ENCODE results near the gene C4orf36. TPM values are rescaled to one million over a fixed set of nuclear protein-coding genes. Genes with fewer than 3 reads are reported as not detected.

C4orf36 gene
- total and polyA plus RNA-seq, 2 of the 4 experiments (the other 2 are of a cell fraction): 0.18 to 0.41 TPM

- DNase-seq (peak; percentile 64), ATAC-seq (ENCODE audit: low read depth) (no peak)
- intact Hi-C loops (cut with micrococcal nuclease): no loop called here
- H2BK20ac ChIP-seq (ENCODE audit: low read depth, low read length): no peak overlapping the region
- dilution Hi-C loops (cut with HindIII; ENCODE audit: low sequenced_read_pairs, unreplicated experiment): no loop called here
- H3K9me3 ChIP-seq (ENCODE audit: control insufficient read depth, insufficient read depth, low read length): no peaks in the 10 kb centered on the region
- H3K36me3 ChIP-seq (ENCODE audit: control insufficient read depth, insufficient read depth, low read length): no peaks in the 10 kb centered on the region
- H2BK15ac ChIP-seq (ENCODE audit: low read depth, low read length): no peak overlapping the region
- H2AFZ ChIP-seq (replicated peaks; ENCODE audit: low read length, poor library complexity): no peak overlapping the region
- no peak overlapping the region for H3K27ac ChIP-seq (ENCODE audit: insufficient read depth, low read length)
- H3K9ac ChIP-seq (ENCODE audit: low read depth, low read length): no peak overlapping the region
- H3K4me1 ChIP-seq (ENCODE audit: control insufficient read depth, insufficient read depth, low read length): peaks cover 5% of the 10 kb centered on the region
- no peak overlapping the region for H3K23ac ChIP-seq (ENCODE audit: low read depth, low read length)
- H3K14ac ChIP-seq (replicated peaks; ENCODE audit: low read depth, low read length): no peak overlapping the region
- no peak overlapping the region for H2AK5ac ChIP-seq (ENCODE audit: low read depth, low read length)
- in situ Hi-C loops (cut with MboI; ENCODE audit: low sequenced_read_pairs): loop anchor here (25.0 kb wide), 1 partner anchor 551 kb away; no protein-coding TSS in a partner anchor
- H3K18ac ChIP-seq (ENCODE audit: low read depth, low read length): no peak overlapping the region
- no peak overlapping the region for H2BK120ac ChIP-seq (ENCODE audit: low read depth, low read length)
- no peak overlapping the region for H3K4ac ChIP-seq (ENCODE audit: low read depth, low read length)
- POLR2A ChIA-PET (ENCODE audit: unreplicated experiment): no interaction called here
- no peaks in the 10 kb centered on the region for H3K27me3 ChIP-seq (ENCODE audit: control insufficient read depth, insufficient read depth, low read length)
- no peak overlapping the region for H2BK5ac ChIP-seq (ENCODE audit: low read depth, low read length, poor library complexity, severe bottlenecking)
- H4K8ac ChIP-seq (ENCODE audit: low read depth in 2 of 2, low read length in 2 of 2): no peak overlapping the region
- H4K91ac ChIP-seq (ENCODE audit: insufficient read depth, low read depth, low read length): no peak overlapping the region
- no TSS peak for BruUV-seq (replicated peaks)
- no peak overlapping the region for H3K4me2 ChIP-seq (ENCODE audit: low read depth, low read length)
- WGBS, 2 experiments (ENCODE audit: extremely low coverage in 2 of 2, insufficient read length in 1 of 2): no CpG with 5 or more reads among the region's 7 CpGs
- H3K79me1 ChIP-seq (ENCODE audit: low read depth in 1 of 2, low read length in 2 of 2): no peaks in the 10 kb centered on the region
- H3K9me1 ChIP-seq (ENCODE audit: insufficient read depth, low read length): no peaks in the 10 kb centered on the region
- no peak overlapping the region for H3K4me3 ChIP-seq (ENCODE audit: insufficient read depth, low read depth, low read length)
- H4K5ac ChIP-seq (ENCODE audit: low read depth, low read length): no peak overlapping the region
- no peak overlapping the region for H3K56ac ChIP-seq (ENCODE audit: extremely low read depth, insufficient read depth, low read length)
- no peaks in the 10 kb centered on the region for H4K20me1 ChIP-seq (ENCODE audit: insufficient read depth, low read length)
- CTCF ChIA-PET: interaction anchor here (0.8 to 1.0 kb wide), 2 partner anchors 12 to 208 kb away, joined by 3 read pairs; no protein-coding TSS in a partner anchor
- no peak overlapping the region for H2AK9ac ChIP-seq (replicated peaks; ENCODE audit: low read depth, low read length, poor library complexity)
- no peak for TF ChIP-seq POLR2A (IDR thresholded peaks at IDR 0.05; ENCODE audit: low read depth, low read length)
- TF ChIP-seq MAFK (IDR thresholded peaks at IDR 0.05; ENCODE audit: low read depth, low read length): no peak
- TF ChIP-seq MXI1 (IDR thresholded peaks at IDR 0.05; ENCODE audit: borderline replicate concordance, low read depth, low read length): no peak
- no peak for TF ChIP-seq FOS (IDR thresholded peaks at IDR 0.05; ENCODE audit: low read depth, low read length)
- TF ChIP-seq USF2 (IDR thresholded peaks at IDR 0.05; ENCODE audit: low read depth, low read length): no peak
- TF ChIP-seq RCOR1 (IDR thresholded peaks at IDR 0.05; ENCODE audit: insufficient replicate concordance, low read length): no peak
- no peak for TF ChIP-seq ELK1 (IDR thresholded peaks at IDR 0.05; ENCODE audit: borderline replicate concordance, low read depth, low read length)
- no peak for TF ChIP-seq RFX5 (IDR thresholded peaks at IDR 0.05; ENCODE audit: low read depth, low read length)
- no peak for TF ChIP-seq NFE2L2 (IDR thresholded peaks at IDR 0.05; ENCODE audit: low read depth, low read length)
- no peak for TF ChIP-seq BHLHE40 (IDR thresholded peaks at IDR 0.05; ENCODE audit: low read depth, low read length)
- TF ChIP-seq, protein P1, sequence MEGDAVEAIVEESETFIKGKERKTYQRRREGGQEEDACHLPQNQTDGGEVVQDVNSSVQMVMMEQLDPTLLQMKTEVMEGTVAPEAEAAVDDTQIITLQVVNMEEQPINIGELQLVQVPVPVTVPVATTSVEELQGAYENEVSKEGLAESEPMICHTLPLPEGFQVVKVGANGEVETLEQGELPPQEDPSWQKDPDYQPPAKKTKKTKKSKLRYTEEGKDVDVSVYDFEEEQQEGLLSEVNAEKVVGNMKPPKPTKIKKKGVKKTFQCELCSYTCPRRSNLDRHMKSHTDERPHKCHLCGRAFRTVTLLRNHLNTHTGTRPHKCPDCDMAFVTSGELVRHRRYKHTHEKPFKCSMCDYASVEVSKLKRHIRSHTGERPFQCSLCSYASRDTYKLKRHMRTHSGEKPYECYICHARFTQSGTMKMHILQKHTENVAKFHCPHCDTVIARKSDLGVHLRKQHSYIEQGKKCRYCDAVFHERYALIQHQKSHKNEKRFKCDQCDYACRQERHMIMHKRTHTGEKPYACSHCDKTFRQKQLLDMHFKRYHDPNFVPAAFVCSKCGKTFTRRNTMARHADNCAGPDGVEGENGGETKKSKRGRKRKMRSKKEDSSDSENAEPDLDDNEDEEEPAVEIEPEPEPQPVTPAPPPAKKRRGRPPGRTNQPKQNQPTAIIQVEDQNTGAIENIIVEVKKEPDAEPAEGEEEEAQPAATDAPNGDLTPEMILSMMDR (conservative IDR thresholded peaks at IDR 0.05; ENCODE audit: low read depth, low read length): no peak
- TF ChIP-seq SMC3 (IDR thresholded peaks at IDR 0.05; ENCODE audit: low read depth, low read length): no peak
- no peak for TF ChIP-seq CEBPB (IDR thresholded peaks at IDR 0.05; ENCODE audit: low read depth, low read length)
- TF ChIP-seq RAD21 (IDR thresholded peaks at IDR 0.05; ENCODE audit: low read length): no peak
- no peak for TF ChIP-seq CHD1 (IDR thresholded peaks at IDR 0.05; ENCODE audit: low read depth, low read length)
These were observed 18.8 kb upstream of the C4orf36 start for GRCh38 chr4:86910820-86911684.

Data from IMR-90 (cell line).